SK-N-SH treated with all-trans-retinoic acid at 6 μM for 48 hours (cell line): ENCODE results near the gene UGT1A5.

Source experiments
- CSDC2 ChIP-seq: fragments of 250-450 bp; sonication (Bioruptor Pico); IDR thresholded peaks from 2 replicates; pipeline ENCODE4 v1.5.0; 2020; ENCODE audit warnings: mild to moderate bottlenecking, moderate library complexity
- ZFP3 ChIP-seq: fragments of 250-450 bp; sonication (Bioruptor Pico); IDR thresholded peaks from 2 replicates; pipeline ENCODE4 v1.5.0; 2020; ENCODE audit warnings: mild to moderate bottlenecking, moderate library complexity
- ZNF565 ChIP-seq: fragments of 450-650 bp; formaldehyde crosslinking; conservative IDR thresholded peaks from 2 replicates; pipeline ENCODE4 v1.5.0; 2020; ENCODE audit warnings: low read depth, mild to moderate bottlenecking, moderate library complexity
- ZNF8 ChIP-seq: fragments of 450-650 bp; formaldehyde crosslinking; IDR thresholded peaks from 2 replicates; pipeline ENCODE4 v1.5.0; 2020; ENCODE audit warnings: mild to moderate bottlenecking, moderate library complexity
- TF ChIP-seq, protein P1 (sequence below): fragments of 250-450 bp; sonication (Bioruptor Pico); IDR thresholded peaks from 2 replicates; pipeline ENCODE4 v1.5.1; 2020; ENCODE audit warnings: low read depth, mild to moderate bottlenecking, moderate library complexity
- TF ChIP-seq, protein P2 (sequence below): fragments of 250-450 bp; sonication (Bioruptor Pico); IDR thresholded peaks from 2 replicates; pipeline ENCODE4 v1.5.1; 2021; ENCODE audit warnings: mild to moderate bottlenecking, moderate library complexity

GRCh38 chr2:233811087-233811486, 98.4 kb downstream of the UGT1A5 start:
- TF ChIP-seq, protein P1, sequence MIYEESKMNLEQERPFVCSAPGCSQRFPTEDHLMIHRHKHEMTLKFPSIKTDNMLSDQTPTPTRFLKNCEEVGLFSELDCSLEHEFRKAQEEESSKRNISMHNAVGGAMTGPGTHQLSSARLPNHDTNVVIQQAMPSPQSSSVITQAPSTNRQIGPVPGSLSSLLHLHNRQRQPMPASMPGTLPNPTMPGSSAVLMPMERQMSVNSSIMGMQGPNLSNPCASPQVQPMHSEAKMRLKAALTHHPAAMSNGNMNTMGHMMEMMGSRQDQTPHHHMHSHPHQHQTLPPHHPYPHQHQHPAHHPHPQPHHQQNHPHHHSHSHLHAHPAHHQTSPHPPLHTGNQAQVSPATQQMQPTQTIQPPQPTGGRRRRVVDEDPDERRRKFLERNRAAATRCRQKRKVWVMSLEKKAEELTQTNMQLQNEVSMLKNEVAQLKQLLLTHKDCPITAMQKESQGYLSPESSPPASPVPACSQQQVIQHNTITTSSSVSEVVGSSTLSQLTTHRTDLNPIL, result no peak
- TF ChIP-seq ZNF8 (CRISPR knock-in tag) (no peak), ZFP3 (CRISPR knock-in tag) (no peak), CSDC2 (CRISPR knock-in tag) (no peak), ZNF565 (no peak)
- TF ChIP-seq, protein P2, sequence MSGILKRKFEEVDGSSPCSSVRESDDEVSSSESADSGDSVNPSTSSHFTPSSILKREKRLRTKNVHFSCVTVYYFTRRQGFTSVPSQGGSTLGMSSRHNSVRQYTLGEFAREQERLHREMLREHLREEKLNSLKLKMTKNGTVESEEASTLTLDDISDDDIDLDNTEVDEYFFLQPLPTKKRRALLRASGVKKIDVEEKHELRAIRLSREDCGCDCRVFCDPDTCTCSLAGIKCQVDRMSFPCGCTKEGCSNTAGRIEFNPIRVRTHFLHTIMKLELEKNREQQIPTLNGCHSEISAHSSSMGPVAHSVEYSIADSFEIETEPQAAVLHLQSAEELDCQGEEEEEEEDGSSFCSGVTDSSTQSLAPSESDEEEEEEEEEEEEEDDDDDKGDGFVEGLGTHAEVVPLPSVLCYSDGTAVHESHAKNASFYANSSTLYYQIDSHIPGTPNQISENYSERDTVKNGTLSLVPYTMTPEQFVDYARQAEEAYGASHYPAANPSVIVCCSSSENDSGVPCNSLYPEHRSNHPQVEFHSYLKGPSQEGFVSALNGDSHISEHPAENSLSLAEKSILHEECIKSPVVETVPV, result no peak
